Kidney (tissue), 14 donors: Measurements from ENCODE around the gene TMEM147. TPM values are rescaled to one million over a fixed set of nuclear protein-coding genes. Genes with fewer than 3 reads are reported as not detected.
A peak's percentile ranks its signal among the peaks of the same experiment; 100 is the strongest.

Source experiments
- DNase-seq, 5 donors: peaks; one replicate each; pipeline ENCODE4 v3.0.0-alpha.2; 2013 to 2020
- FAIRE-seq: peaks from 2 replicates; lab custom pipeline; 2012; peaks lifted over from hg19 to GRCh38; lab: Jason Lieb, UNC
- H3K27ac ChIP-seq, 2 donors: one replicate each; pipeline ENCODE4 v1.7.0; 2013; ENCODE audit warnings: low read depth in 2 of 2, low read length in 2 of 2, inconsistent platforms in 1 of 2
- H3K27me3 ChIP-seq: one replicate; pipeline ENCODE4 v1.7.1; 2013; ENCODE audit warnings: low read length, inconsistent platforms; ENCODE audit not compliant: control insufficient read depth, insufficient read depth
- H3K36me3 ChIP-seq, 3 donors: one replicate each; pipeline versions ENCODE4 v1.7.0 to v1.7.1; 2013; ENCODE audit warnings: low read length in 3 of 3, control low read depth in 1 of 3, inconsistent platforms in 1 of 3; ENCODE audit not compliant: insufficient read depth in 3 of 3, control insufficient read depth in 2 of 3
- H3K4me1 ChIP-seq, 3 donors: one replicate each; pipeline versions ENCODE4 v1.7.0 to v1.7.1; 2013; ENCODE audit warnings: low read length in 3 of 3, inconsistent platforms in 1 of 3, low read depth in 1 of 3; ENCODE audit not compliant: control insufficient read depth in 2 of 3, insufficient read depth in 2 of 3
- H3K4me3 ChIP-seq, 3 donors: one replicate each; pipeline versions ENCODE4 v1.7.0 to v1.8.1; 2013; ENCODE audit warnings: low read length in 3 of 3, control low read depth in 1 of 3, inconsistent platforms in 1 of 3
- H3K9ac ChIP-seq, 3 donors: one replicate each; pipeline versions ENCODE4 v1.7.0 to v1.7.1; 2013; ENCODE audit warnings: low read length in 3 of 3, control low read depth in 1 of 3, inconsistent platforms in 1 of 3
- H3K9me3 ChIP-seq, 3 donors: one replicate each; pipeline versions ENCODE4 v1.7.0 to v1.7.1; 2013; ENCODE audit warnings: low read length in 3 of 3, control low read depth in 1 of 3, inconsistent platforms in 1 of 3; ENCODE audit not compliant: control insufficient read depth in 2 of 3, insufficient read depth in 1 of 3
- intact Hi-C: fragments of 100-400 bp; cut with DNase I; formaldehyde crosslinking; loops from one replicate; pipeline ENCODE4 v1.11.1; 2022
- polyA plus RNA-seq: library from polyadenylated mRNA; stranded (reverse); fragments of 350-450 nt; fragmentation: Illumina TruSeq; extraction: RNeasy Lipid Tissue Mini Kit (QIAGEN cat#74804); gene quantifications from one replicate; pipeline ENCODE4 v1.2.3, GENCODE V29; 2014; ENCODE audit warnings: low read depth, low replicate concordance; ENCODE audit not compliant: insufficient read depth
- total RNA-seq: library from RNA; stranded (reverse); fragmentation: NEBNext Ultra II Directional; extraction: Animal tissue kit (Norgen Biotek cat#: 25700); gene quantifications from one replicate; pipeline ENCODE4 v1.2.1, GENCODE V29; 2021
- TF ChIP-seq, protein P1 (sequence below): IDR thresholded peaks from 3 replicates; pipeline ENCODE4 v1.5.1; 2012; ENCODE audit warnings: mild to moderate bottlenecking, moderate library complexity, borderline replicate concordance; ENCODE audit not compliant: insufficient read depth; ENCODE audit errors: extremely low read depth
- donor health status: control.
- donor health status: control.
- donor health status: control.
- donor health status: control.
- donor health status: control.
- donor health status: DM: yes; HTN: yes; CAD: no.
- donor health status: Normal renal cell carcinoma (clear cell type).

TMEM147 gene
- total and polyA plus RNA-seq, 2 donors from 2014 or later: 76.9 to 233 TPM

DNA sequence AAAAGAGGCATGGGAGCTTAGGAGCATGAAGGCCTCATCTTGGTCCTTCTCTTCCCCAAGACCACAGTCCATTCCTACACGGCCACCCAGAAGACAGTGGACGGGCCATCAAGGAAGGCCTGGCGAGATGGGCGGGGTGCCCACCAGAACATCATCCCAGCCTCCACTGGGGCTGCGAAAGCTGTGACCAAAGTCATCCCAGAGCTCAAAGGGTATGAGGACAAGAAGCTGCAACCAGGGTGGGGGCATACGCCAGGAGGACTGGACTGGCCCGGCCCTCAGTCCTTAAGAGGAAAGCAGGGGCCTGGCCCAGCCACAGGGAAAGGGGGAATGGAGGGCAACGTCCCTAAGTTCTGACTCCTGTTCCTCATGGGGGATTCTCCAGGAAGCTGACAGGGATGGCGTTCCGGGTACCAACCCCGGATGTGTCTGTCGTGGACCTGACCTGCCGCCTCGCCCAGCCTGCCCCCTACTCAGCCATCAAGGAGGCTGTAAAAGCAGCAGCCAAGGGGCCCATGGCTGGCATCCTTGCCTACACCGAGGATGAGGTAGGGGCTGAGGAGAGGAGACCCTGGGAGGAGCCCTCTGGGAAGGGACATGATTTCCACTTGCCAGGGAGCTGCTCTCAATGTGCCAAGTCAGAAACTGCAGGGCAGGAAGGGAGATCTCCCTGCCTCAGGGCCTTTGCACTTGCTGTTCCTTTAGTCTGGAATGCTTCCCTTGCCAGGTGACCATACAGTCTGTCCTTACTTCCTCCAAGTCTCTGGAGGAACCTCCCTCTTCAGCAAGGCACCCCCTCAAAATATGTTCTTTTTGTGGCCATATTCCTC lies 1.9 kb upstream of the TMEM147 start:
- Histone ChIP-seq H3K9me3 (no peaks in the 10 kb centered on the region), H3K27ac (no peak overlapping the region), H3K9ac (no peak overlapping the region), H3K4me1 (peaks cover 0 to 16% (median 7%) of the 10 kb centered on the region in 3 donors), H3K36me3 (peaks cover 0 to 3% (median 0%) of the 10 kb centered on the region in 3 donors), H3K4me3 (no peak overlapping the region), H3K27me3 (no peaks in the 10 kb centered on the region)
- FAIRE-seq (no peak), DNase-seq (peak in 1 of 5 donors; percentile 70)
- intact Hi-C loops: no loop called here
- TF ChIP-seq, protein P1, sequence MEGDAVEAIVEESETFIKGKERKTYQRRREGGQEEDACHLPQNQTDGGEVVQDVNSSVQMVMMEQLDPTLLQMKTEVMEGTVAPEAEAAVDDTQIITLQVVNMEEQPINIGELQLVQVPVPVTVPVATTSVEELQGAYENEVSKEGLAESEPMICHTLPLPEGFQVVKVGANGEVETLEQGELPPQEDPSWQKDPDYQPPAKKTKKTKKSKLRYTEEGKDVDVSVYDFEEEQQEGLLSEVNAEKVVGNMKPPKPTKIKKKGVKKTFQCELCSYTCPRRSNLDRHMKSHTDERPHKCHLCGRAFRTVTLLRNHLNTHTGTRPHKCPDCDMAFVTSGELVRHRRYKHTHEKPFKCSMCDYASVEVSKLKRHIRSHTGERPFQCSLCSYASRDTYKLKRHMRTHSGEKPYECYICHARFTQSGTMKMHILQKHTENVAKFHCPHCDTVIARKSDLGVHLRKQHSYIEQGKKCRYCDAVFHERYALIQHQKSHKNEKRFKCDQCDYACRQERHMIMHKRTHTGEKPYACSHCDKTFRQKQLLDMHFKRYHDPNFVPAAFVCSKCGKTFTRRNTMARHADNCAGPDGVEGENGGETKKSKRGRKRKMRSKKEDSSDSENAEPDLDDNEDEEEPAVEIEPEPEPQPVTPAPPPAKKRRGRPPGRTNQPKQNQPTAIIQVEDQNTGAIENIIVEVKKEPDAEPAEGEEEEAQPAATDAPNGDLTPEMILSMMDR: no peak

DNA sequence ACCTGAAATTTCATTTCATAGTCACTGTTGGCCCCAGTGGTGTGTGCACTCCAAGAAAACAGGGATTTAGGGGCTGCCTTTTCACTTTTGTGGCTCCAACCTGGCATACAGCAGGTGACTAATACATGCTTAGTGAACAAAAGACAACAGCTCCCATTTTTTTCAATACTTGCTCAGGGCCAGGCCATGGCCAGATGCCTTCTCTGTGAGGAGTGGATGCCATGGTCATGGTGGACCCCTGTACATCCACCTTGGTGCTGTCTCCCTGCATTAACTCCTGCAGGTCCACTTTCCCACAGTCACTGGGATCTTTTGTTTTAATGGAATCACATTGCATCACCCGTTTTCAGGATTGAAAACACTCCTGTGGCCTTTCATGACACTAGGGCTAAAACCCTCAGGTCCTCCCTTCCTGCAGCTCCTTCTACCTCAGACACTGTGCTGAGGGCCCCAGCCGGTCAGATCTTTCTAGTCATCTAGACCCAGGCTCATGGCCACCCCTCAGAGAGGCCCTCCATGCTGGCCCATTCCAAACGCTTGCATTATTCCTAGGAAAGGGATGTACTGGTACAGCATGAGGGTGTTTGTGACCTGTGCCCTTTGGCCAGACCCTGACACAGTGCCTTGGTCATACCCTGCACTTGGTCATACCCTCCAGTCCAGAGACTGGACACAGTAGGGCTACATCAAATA lies 1.2 kb upstream of the TMEM147 start:
- H3K9ac ChIP-seq: peak overlapping the region; percentile 24 to 81 (median 78)
- FAIRE-seq (no peak), DNase-seq (no peak)
- peak overlapping the region; percentile 44 to 94 (median 84) for H3K4me3 ChIP-seq
- TF ChIP-seq, protein P1: no peak
- no peaks in the 10 kb centered on the region for H3K9me3 ChIP-seq
- peaks cover 0 to 16% (median 7%) of the 10 kb centered on the region in 3 donors for H3K4me1 ChIP-seq
- intact Hi-C loops: no loop called here
- no peaks in the 10 kb centered on the region for H3K27me3 ChIP-seq
- H3K27ac ChIP-seq: no peak overlapping the region
- peaks cover 0 to 3% (median 0%) of the 10 kb centered on the region in 3 donors for H3K36me3 ChIP-seq

DNA sequence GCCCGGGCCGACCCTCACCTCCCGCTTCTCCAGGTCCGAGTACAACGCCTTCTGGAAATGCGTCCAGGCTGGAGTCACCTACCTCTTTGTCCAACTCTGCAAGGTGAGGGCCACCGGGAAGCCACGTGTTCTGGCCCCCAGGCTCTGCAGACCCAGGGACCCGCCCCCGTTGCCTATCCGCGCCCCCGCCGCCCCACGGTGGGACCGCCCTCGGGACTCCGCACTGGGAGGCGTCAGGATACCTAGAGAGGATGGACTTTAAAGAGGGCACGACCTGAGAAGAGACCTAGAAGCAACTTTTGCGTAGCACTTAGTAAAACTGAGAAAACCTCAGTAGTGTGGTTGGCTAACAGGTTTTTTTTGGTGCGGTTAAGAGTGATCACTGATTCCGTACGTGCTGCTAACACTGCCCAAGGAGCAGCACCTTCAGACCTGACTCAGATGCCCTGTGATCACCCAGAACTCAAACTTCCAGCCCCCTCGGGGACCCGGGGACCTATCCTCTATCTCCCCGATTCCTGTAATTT lies 492 bp downstream of the TMEM147 start:
- Histone ChIP-seq H3K27me3 (no peaks in the 10 kb centered on the region), H3K36me3 (peaks cover 0 to 3% (median 0%) of the 10 kb centered on the region in 3 donors), H3K9ac (peak overlapping the region; percentile 44 to 81 (median 49)), H3K27ac (peak overlapping the region in 1 of 2 donors; percentile 76), H3K4me1 (peaks cover 0 to 16% (median 7%) of the 10 kb centered on the region in 3 donors), H3K9me3 (no peaks in the 10 kb centered on the region), H3K4me3 (peak overlapping the region; percentile 64 to 94 (median 67))
- FAIRE-seq (no peak), DNase-seq (peak in 1 of 5 donors; percentile 33)
- intact Hi-C loops: no loop called here
- TF ChIP-seq, protein P1: no peak
